Liver (tissue), 3 donors: ENCODE measurements around the gene EIPR1.

ENCODE experiments used
- ATF3 ChIP-seq: IDR thresholded peaks from 2 replicates; pipeline ENCODE4 v1.6.1; 2016; ENCODE audit warnings: antibody characterized with exemption
- CTCF ChIP-seq: fragments of 150-350 bp; IDR thresholded peaks from 2 replicates; pipeline ENCODE4 v1.5.1; 2017; ENCODE audit warnings: improper control_type of control experiment, low read depth, low read length; ENCODE audit not compliant: missing input control
- EGR1 ChIP-seq, 2 donors: IDR thresholded peaks; 2 replicates each; pipeline ENCODE4 v1.6.1; 2016 to 2018; ENCODE audit warnings: antibody characterized with exemption in 2 of 2, low read depth in 2 of 2
- FOXA1 ChIP-seq: IDR thresholded peaks from 2 replicates; pipeline ENCODE4 v1.6.1; 2016; ENCODE audit warnings: antibody characterized with exemption
- JUND ChIP-seq, 2 donors: IDR thresholded peaks; 2 replicates each; pipeline ENCODE4 v1.6.1; 2016; ENCODE audit warnings: antibody characterized with exemption in 2 of 2
- MAX ChIP-seq: IDR thresholded peaks from 2 replicates; pipeline ENCODE4 v1.6.1; 2016; ENCODE audit warnings: antibody characterized with exemption
- RAD21 ChIP-seq, 2 donors: IDR thresholded peaks; 2 replicates each; pipeline ENCODE4 v1.6.1; 2016; ENCODE audit warnings: antibody characterized with exemption in 2 of 2, mild to moderate bottlenecking in 2 of 2
- REST ChIP-seq: IDR thresholded peaks from 2 replicates; pipeline ENCODE4 v1.6.1; 2016; ENCODE audit warnings: antibody characterized with exemption, mild to moderate bottlenecking
- RXRA ChIP-seq, 2 donors: IDR thresholded peaks; 2 replicates each; pipeline ENCODE4 v1.6.1; 2017 to 2018; ENCODE audit warnings: antibody characterized with exemption in 2 of 2, mild to moderate bottlenecking in 1 of 2
- SP1 ChIP-seq: IDR thresholded peaks from 2 replicates; pipeline ENCODE4 v1.6.1; 2018; ENCODE audit warnings: antibody characterized with exemption, mild to moderate bottlenecking
- TAF1 ChIP-seq: conservative IDR thresholded peaks from 2 replicates; pipeline ENCODE4 v1.6.1; 2016; ENCODE audit warnings: antibody characterized with exemption, mild to moderate bottlenecking
- YY1 ChIP-seq: IDR thresholded peaks from 2 replicates; pipeline ENCODE4 v1.6.1; 2016; ENCODE audit warnings: antibody characterized with exemption, mild to moderate bottlenecking
- ZBTB33 ChIP-seq: IDR thresholded peaks from 2 replicates; pipeline ENCODE4 v1.6.1; 2016; ENCODE audit warnings: antibody characterized with exemption
- donor health status: healthy.
- donor health status: healthy.

- TF ChIP-seq CTCF (no peak), TAF1 (no peak), FOXA1 (no peak), RAD21 (IDR thresholded peaks at IDR 0.05) (no peak), MAX (no peak), ATF3 (no peak), REST (no peak), SP1 (no peak), RXRA (IDR thresholded peaks at IDR 0.05) (no peak), YY1 (no peak), JUND (IDR thresholded peaks at IDR 0.05) (no peak), ZBTB33 (no peak), EGR1 (IDR thresholded peaks at IDR 0.05; ENCODE audit: low read depth in 2 of 2) (no peak)
Observed at GRCh38 chr2:3365219-3365618, 12.4 kb downstream of the EIPR1 start.
